ENCODE measurements around the gene ACOT11.

DNA sequence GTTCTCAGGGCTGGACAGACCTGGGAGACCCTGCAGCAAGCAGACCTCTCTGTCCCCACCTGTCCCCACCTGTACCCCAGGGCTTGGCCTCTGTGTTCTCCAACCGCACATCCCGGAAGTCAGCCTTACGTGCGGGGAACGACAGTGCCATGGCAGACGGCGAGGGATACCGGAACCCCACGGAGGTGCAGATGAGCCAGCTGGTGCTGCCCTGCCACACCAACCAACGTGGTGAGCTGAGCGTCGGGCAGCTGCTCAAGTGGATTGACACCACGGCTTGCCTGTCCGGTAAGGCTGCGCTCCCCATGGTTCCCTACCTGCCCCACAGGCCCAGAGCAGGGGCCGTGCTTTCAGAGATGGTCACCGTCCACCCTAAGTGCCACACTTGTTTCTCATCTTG is 36.5 kb downstream of the ACOT11 start:
- no peak for TF ChIP-seq RAD21 (conservative IDR thresholded peaks at IDR 0.05)
- no peak for TF ChIP-seq CTCF (IDR thresholded peaks at IDR 0.05; ENCODE audit: poor library complexity, severe bottlenecking)
- no peak for TF ChIP-seq POLR2AphosphoS5 (IDR thresholded peaks at IDR 0.05)
- TF ChIP-seq, protein P1, sequence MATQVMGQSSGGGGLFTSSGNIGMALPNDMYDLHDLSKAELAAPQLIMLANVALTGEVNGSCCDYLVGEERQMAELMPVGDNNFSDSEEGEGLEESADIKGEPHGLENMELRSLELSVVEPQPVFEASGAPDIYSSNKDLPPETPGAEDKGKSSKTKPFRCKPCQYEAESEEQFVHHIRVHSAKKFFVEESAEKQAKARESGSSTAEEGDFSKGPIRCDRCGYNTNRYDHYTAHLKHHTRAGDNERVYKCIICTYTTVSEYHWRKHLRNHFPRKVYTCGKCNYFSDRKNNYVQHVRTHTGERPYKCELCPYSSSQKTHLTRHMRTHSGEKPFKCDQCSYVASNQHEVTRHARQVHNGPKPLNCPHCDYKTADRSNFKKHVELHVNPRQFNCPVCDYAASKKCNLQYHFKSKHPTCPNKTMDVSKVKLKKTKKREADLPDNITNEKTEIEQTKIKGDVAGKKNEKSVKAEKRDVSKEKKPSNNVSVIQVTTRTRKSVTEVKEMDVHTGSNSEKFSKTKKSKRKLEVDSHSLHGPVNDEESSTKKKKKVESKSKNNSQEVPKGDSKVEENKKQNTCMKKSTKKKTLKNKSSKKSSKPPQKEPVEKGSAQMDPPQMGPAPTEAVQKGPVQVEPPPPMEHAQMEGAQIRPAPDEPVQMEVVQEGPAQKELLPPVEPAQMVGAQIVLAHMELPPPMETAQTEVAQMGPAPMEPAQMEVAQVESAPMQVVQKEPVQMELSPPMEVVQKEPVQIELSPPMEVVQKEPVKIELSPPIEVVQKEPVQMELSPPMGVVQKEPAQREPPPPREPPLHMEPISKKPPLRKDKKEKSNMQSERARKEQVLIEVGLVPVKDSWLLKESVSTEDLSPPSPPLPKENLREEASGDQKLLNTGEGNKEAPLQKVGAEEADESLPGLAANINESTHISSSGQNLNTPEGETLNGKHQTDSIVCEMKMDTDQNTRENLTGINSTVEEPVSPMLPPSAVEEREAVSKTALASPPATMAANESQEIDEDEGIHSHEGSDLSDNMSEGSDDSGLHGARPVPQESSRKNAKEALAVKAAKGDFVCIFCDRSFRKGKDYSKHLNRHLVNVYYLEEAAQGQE (IDR thresholded peaks at IDR 0.05; ENCODE audit: borderline replicate concordance), result no peak
- TF ChIP-seq EZH2 (IDR thresholded peaks at IDR 0.05; ENCODE audit: borderline replicate concordance, insufficient read depth, low read length, poor library complexity, severe bottlenecking), result no peak

Data from neural cell (in vitro differentiated cells).